Mucosa of stomach (tissue), 1 donor: ENCODE data around the gene DYNLT1.
A peak's percentile ranks its signal among the peaks of the same experiment; 100 is the strongest.
"Not testable (repeated sequence)": the region's sequence is repeated elsewhere in the genome, so short reads cannot be mapped to it uniquely, and the experiment has no call there.

Source experiments
- H3K27me3 ChIP-seq: one replicate; pipeline ENCODE4 v1.7.0; 2013; ENCODE audit warnings: mild to moderate bottlenecking, low read length; ENCODE audit not compliant: control insufficient read depth, insufficient read depth
- H3K36me3 ChIP-seq: one replicate; pipeline ENCODE4 v1.7.0; 2013; ENCODE audit warnings: low read length; ENCODE audit not compliant: control insufficient read depth, insufficient read depth
- H3K4me1 ChIP-seq: one replicate; pipeline ENCODE4 v1.7.0; 2013; ENCODE audit warnings: mild to moderate bottlenecking, low read length; ENCODE audit not compliant: control insufficient read depth, insufficient read depth
- H3K4me3 ChIP-seq: one replicate; pipeline ENCODE4 v1.7.0; 2013; ENCODE audit warnings: low read length
- H3K9ac ChIP-seq: one replicate; pipeline ENCODE4 v1.7.0; 2013; ENCODE audit warnings: mild to moderate bottlenecking, low read length, moderate library complexity
- H3K9me3 ChIP-seq: one replicate; pipeline ENCODE4 v1.7.0; 2013; ENCODE audit warnings: mild to moderate bottlenecking, low read length, moderate library complexity; ENCODE audit not compliant: control insufficient read depth
- donor health status: Pancreatic carcinoma.

The DYNLT1 gene

GRCh38 chr6:158674342-158675131 is 30.0 kb upstream of the DYNLT1 start:
- H3K9ac ChIP-seq: no peak overlapping the region
- no peaks in the 10 kb centered on the region for H3K4me1 ChIP-seq
- no peaks in the 10 kb centered on the region for H3K36me3 ChIP-seq
- H3K27me3 ChIP-seq: no peaks in the 10 kb centered on the region
- no peaks in the 10 kb centered on the region for H3K9me3 ChIP-seq
- no peak overlapping the region for H3K4me3 ChIP-seq

- Histone ChIP-seq H3K36me3 (no peaks in the 10 kb centered on the region), H3K27me3 (no peaks in the 10 kb centered on the region), H3K4me1 (no peaks in the 10 kb centered on the region), H3K9me3 (no peaks in the 10 kb centered on the region), H3K4me3 (no peak overlapping the region), H3K9ac (no peak overlapping the region)
Measured at GRCh38 chr6:158672726-158673125, 28.2 kb upstream of the DYNLT1 start.

- not testable (repeated sequence) for H3K9me3 ChIP-seq, H3K27me3 ChIP-seq, H3K4me1 ChIP-seq, H3K4me3 ChIP-seq, H3K36me3 ChIP-seq, H3K9ac ChIP-seq
Measured at GRCh38 chr6:158672119-158672518, 27.6 kb upstream of the DYNLT1 start.

GRCh38 chr6:158669145-158670035 is 24.8 kb upstream of the DYNLT1 start:
- H3K9ac ChIP-seq: no peak overlapping the region
- H3K36me3 ChIP-seq: no peaks in the 10 kb centered on the region
- no peaks in the 10 kb centered on the region for H3K4me1 ChIP-seq
- no peaks in the 10 kb centered on the region for H3K27me3 ChIP-seq
- no peaks in the 10 kb centered on the region for H3K9me3 ChIP-seq
- H3K4me3 ChIP-seq: no peak overlapping the region

- H3K9ac ChIP-seq: no peak overlapping the region
- no peak overlapping the region for H3K4me3 ChIP-seq
- H3K36me3 ChIP-seq: no peaks in the 10 kb centered on the region
- H3K9me3 ChIP-seq: no peaks in the 10 kb centered on the region
- no peaks in the 10 kb centered on the region for H3K4me1 ChIP-seq
- no peaks in the 10 kb centered on the region for H3K27me3 ChIP-seq
Measured at GRCh38 chr6:158668707-158669103, 24.2 kb upstream of the DYNLT1 start.

- Histone ChIP-seq H3K36me3 (no peaks in the 10 kb centered on the region), H3K27me3 (no peaks in the 10 kb centered on the region), H3K4me3 (no peak overlapping the region), H3K4me1 (peaks cover 6% of the 10 kb centered on the region), H3K9ac (no peak overlapping the region), H3K9me3 (no peaks in the 10 kb centered on the region)
Measured at GRCh38 chr6:158667360-158667981, 22.9 kb upstream of the DYNLT1 start.

GRCh38 chr6:158666628-158667359 is 22.3 kb upstream of the DYNLT1 start:
- Histone ChIP-seq H3K4me1 (peaks cover 6% of the 10 kb centered on the region), H3K9ac (no peak overlapping the region), H3K36me3 (no peaks in the 10 kb centered on the region), H3K4me3 (no peak overlapping the region), H3K27me3 (no peaks in the 10 kb centered on the region), H3K9me3 (no peaks in the 10 kb centered on the region)

GRCh38 chr6:158665332-158665731 is 20.8 kb upstream of the DYNLT1 start:
- peaks cover 11% of the 10 kb centered on the region for H3K4me1 ChIP-seq
- H3K9me3 ChIP-seq: no peaks in the 10 kb centered on the region
- no peaks in the 10 kb centered on the region for H3K36me3 ChIP-seq
- no peaks in the 10 kb centered on the region for H3K27me3 ChIP-seq
- no peak overlapping the region for H3K4me3 ChIP-seq
- H3K9ac ChIP-seq: no peak overlapping the region

GRCh38 chr6:158663625-158664165 is 19.2 kb upstream of the DYNLT1 start:
- no peak overlapping the region for H3K4me3 ChIP-seq
- H3K9ac ChIP-seq: peak overlapping the region; percentile 26
- H3K4me1 ChIP-seq: peaks cover 17% of the 10 kb centered on the region
- no peaks in the 10 kb centered on the region for H3K27me3 ChIP-seq
- no peaks in the 10 kb centered on the region for H3K9me3 ChIP-seq
- H3K36me3 ChIP-seq: no peaks in the 10 kb centered on the region

- Histone ChIP-seq H3K9me3 (no peaks in the 10 kb centered on the region), H3K36me3 (no peaks in the 10 kb centered on the region), H3K9ac (peak overlapping the region; percentile 26), H3K4me1 (peaks cover 17% of the 10 kb centered on the region), H3K4me3 (no peak overlapping the region), H3K27me3 (no peaks in the 10 kb centered on the region)
Measured at GRCh38 chr6:158662954-158663624, 18.5 kb upstream of the DYNLT1 start.

- H3K9ac ChIP-seq: no peak overlapping the region
- no peaks in the 10 kb centered on the region for H3K27me3 ChIP-seq
- no peak overlapping the region for H3K4me3 ChIP-seq
- no peaks in the 10 kb centered on the region for H3K36me3 ChIP-seq
- peaks cover 17% of the 10 kb centered on the region for H3K4me1 ChIP-seq
- no peaks in the 10 kb centered on the region for H3K9me3 ChIP-seq
Measured at GRCh38 chr6:158662607-158662953, 18.0 kb upstream of the DYNLT1 start.
